OCI-LY7 (cell line): ENCODE data around the gene CDCA4.

Experiments used
- CTCF ChIP-seq: fragments of 200-600 bp; sonication (generic); conservative IDR thresholded peaks from 2 replicates; pipeline ENCODE4 v1.5.1; 2014; ENCODE audit warnings: mild to moderate bottlenecking, antibody characterized with exemption, low read length, moderate library complexity, mixed read lengths
- EZH2phosphoT487 ChIP-seq: fragments of 200-600 bp; sonication (generic); IDR thresholded peaks from 2 replicates; pipeline ENCODE4 v1.6.1; 2018; ENCODE audit warnings: low read depth, borderline replicate concordance, mild to moderate bottlenecking, mixed run types, antibody characterized with exemption, low read length, moderate library complexity, mixed read lengths

- TF ChIP-seq EZH2phosphoT487 (no peak), CTCF (no peak)
Observed at GRCh38 chr14:105026033-105026785, 5.3 kb upstream of the CDCA4 start.
